Tibial nerve (tissue), 4 donors: ENCODE data around the gene BTBD7. TPM values are rescaled to one million over a fixed set of nuclear protein-coding genes. Genes with fewer than 3 reads are reported as not detected.

Experiments used
- DNase-seq, 2 donors: peaks; one replicate each; pipeline ENCODE4 v3.0.0-alpha.2; 2019; ENCODE audit warnings: low spot score in 2 of 2
- H3K27ac ChIP-seq, 4 donors: fragments of 200-600 bp; sonication (generic) in 3 of 4; one replicate each; pipeline ENCODE4 v1.5.1; 2017 to 2019; ENCODE audit warnings: mild to moderate bottlenecking in 1 of 4
- H3K27me3 ChIP-seq, 2 donors: fragments of 200-600 bp; sonication (generic) in 1 of 2; one replicate each; pipeline versions ENCODE4 v1.5.1 to v1.6.0; 2017 to 2019
- H3K36me3 ChIP-seq, 3 donors: fragments of 200-600 bp; sonication (generic); one replicate each; pipeline ENCODE4 v1.5.1; 2018 to 2019
- H3K4me1 ChIP-seq, 4 donors: fragments of 200-600 bp; sonication (generic) in 3 of 4; one replicate each; pipeline ENCODE4 v1.5.1; 2017 to 2019
- H3K4me3 ChIP-seq, 4 donors: fragments of 200-600 bp; sonication (generic) in 3 of 4; one replicate each; pipeline ENCODE4 v1.5.1; 2017 to 2019; ENCODE audit warnings: mild to moderate bottlenecking in 1 of 4, moderate library complexity in 1 of 4
- H3K9me3 ChIP-seq, 4 donors: fragments of 200-600 bp; sonication (generic) in 3 of 4; one replicate each; pipeline ENCODE4 v1.5.1; 2017 to 2019
- EP300 ChIP-seq, 2 donors: sonication (generic); formaldehyde crosslinking; IDR thresholded peaks; one replicate each; pipeline ENCODE4 v1.6.1; 2017; ENCODE audit warnings: antibody characterized with exemption in 2 of 2, mild to moderate bottlenecking in 1 of 2
- POLR2A ChIP-seq, 2 donors: fragments of 450-650 bp; IDR thresholded peaks; one replicate each; pipeline ENCODE4 v1.6.1; 2017; ENCODE audit warnings: antibody characterized with exemption in 2 of 2, mild to moderate bottlenecking in 2 of 2, moderate library complexity in 2 of 2
- WGBS, 2 donors: methylation state at CpG; one replicate each; pipeline ENCODE4 v1.1.5; 2018; 5-methylcytosine and 5-hydroxymethylcytosine counted together
- total RNA-seq, 4 donors: library from RNA; depleted of rRNA; stranded (reverse); fragments of >200 nt; gene quantifications; one replicate each; pipeline ENCODE4 v1.1.0, GENCODE V29; 2016
- TF ChIP-seq, protein P1 (sequence below), 5 experiments: fragments of 200-600 bp in 3 of 5; fragments of 450-650 bp in 2 of 5; sonication (generic) in 3 of 5; IDR thresholded peaks; one replicate each; pipeline ENCODE4 v1.5.1; 2016 to 2019; ENCODE audit warnings: antibody characterized with exemption in 5 of 5, mild to moderate bottlenecking in 3 of 5, moderate library complexity in 2 of 5

Gene BTBD7
- total RNA-seq, 4 donors from 2014 or later = 20.1 to 27.8 (median 23.2) TPM

DNA sequence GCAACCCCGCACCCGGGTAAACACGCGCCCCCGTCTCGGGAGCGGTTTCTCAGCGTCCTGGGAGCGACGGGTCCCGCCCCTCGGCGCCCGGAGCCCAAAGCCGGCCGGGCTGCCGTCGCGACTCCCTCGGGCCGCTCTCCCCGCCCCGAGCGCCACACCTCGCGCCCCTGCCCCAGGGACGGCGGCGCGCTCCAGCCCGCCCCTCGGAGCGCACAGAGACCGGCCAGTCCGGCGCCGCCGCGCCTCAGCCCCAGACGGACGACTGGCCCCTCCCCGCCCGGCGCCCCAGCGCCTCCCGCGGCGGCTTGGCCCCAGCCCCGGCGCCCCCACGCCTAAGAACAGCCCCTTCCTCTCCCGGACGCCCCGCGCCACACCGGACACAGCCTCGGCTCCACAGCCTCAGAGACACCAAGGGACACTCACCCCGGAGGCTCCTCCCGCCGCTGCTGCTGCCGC is 411 bp downstream of the BTBD7 start:
- TF ChIP-seq EP300 (IDR thresholded peaks at IDR 0.05) (no peak), POLR2A (IDR thresholded peaks at IDR 0.05) (no peak)
- TF ChIP-seq, protein P1, sequence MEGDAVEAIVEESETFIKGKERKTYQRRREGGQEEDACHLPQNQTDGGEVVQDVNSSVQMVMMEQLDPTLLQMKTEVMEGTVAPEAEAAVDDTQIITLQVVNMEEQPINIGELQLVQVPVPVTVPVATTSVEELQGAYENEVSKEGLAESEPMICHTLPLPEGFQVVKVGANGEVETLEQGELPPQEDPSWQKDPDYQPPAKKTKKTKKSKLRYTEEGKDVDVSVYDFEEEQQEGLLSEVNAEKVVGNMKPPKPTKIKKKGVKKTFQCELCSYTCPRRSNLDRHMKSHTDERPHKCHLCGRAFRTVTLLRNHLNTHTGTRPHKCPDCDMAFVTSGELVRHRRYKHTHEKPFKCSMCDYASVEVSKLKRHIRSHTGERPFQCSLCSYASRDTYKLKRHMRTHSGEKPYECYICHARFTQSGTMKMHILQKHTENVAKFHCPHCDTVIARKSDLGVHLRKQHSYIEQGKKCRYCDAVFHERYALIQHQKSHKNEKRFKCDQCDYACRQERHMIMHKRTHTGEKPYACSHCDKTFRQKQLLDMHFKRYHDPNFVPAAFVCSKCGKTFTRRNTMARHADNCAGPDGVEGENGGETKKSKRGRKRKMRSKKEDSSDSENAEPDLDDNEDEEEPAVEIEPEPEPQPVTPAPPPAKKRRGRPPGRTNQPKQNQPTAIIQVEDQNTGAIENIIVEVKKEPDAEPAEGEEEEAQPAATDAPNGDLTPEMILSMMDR (IDR thresholded peaks at IDR 0.05) = no peak

DNA sequence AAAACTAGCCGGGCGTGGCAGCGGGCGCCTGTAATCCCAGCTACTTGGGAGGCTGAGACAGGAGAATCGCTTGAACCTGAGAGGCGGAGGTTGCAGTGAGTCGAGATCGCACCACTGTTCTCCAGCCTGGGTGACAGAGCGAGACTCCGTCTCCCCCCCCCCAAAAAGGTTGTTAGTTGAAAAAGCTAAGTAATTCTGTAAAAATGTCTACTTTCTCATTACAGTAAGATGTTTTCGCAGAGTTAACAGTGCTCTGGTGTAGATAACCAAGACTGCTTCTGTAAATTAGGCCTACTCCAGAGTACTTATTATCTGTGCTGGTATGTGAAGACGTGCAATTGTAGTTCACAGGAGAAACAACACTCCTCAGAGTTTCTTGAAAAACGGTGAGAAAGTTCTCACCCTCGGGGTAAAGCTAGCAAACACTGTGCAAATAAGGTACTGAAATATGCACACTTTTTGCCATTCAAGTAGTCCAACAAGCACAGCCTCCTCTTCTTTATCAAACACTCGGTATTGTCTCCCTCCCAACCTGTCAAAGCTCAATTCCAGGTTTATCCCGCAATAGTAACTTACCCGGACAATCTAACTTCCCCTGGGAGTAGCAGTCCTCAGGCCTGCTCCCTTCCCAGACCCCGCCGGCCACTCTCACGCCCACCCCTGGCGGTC is 974 bp downstream of the BTBD7 start:
- Histone ChIP-seq H3K4me3 (peak overlapping the region; percentile 74 to 89 (median 82)), H3K36me3 (peaks cover 0 to under 1% (median 0%) of the 10 kb centered on the region in 3 donors), H3K27ac (peak overlapping the region; percentile 86 to 97 (median 90)), H3K27me3 (no peaks in the 10 kb centered on the region), H3K4me1 (peaks cover 0 to 39% (median 26%) of the 10 kb centered on the region in 4 donors), H3K9me3 (no peaks in the 10 kb centered on the region)
- 31 to 36% methylated on average over 21 of the region's 21 CpGs for WGBS, 2 donors
- TF ChIP-seq EP300 (IDR thresholded peaks at IDR 0.05) = peak in 1 of 2 donors; percentile 15
- TF ChIP-seq, protein P1 (IDR thresholded peaks at IDR 0.05) = no peak
- DNase-seq = no peak

More for the DNA sequence above, 411 bp downstream of the BTBD7 start:
- peak in 1 of 2 donors; percentile 14 for DNase-seq
- Histone ChIP-seq H3K4me1 (peaks cover 0 to 39% (median 25%) of the 10 kb centered on the region in 4 donors), H3K27me3 (no peaks in the 10 kb centered on the region), H3K36me3 (peaks cover 0 to 6% (median 0%) of the 10 kb centered on the region in 3 donors), H3K9me3 (peaks cover 0 to 4% (median 0%) of the 10 kb centered on the region in 4 donors), H3K27ac (peak overlapping the region; percentile 86 to 97 (median 90)), H3K4me3 (peak overlapping the region; percentile 74 to 89 (median 82))
- 2 to 3% methylated on average over 10 to 59 of the region's 61 CpGs for WGBS, 2 donors

DNA sequence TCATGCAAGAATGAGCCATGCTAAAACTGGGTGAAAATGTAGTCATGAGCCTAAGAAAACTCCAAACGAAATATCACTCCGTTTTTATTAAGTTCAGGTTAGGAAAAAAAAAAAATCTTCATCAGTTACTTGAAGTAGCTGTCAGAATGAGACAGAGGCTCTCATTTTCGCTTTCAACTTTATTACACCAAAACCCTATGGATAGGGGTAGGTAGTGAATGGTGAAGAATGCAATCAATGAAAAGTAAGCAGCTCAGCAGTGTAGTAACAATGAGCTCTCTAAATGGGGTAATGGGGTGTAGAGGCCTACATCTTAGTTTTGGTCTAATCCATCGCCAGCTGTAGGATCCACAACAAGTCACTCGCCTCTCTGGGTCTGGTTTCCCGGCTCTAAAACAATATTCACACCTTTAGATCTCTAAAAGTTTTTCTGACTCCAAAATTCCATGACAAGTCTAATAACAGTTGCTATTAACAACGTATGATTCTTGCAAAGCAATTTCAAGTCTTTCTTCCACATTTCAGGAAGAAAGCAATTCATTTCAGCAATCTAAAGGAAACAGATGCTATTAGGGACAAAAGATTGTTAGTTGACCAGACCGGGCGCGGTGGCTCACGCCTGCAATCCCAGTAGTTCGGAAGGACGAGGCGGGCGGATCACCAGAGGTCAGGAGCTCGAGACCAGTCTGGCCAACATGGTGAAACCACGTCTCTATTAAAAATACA is 1.7 kb downstream of the BTBD7 start:
- DNase-seq = no peak
- Histone ChIP-seq H3K4me3 (peak overlapping the region; percentile 74 to 89 (median 82)), H3K9me3 (no peaks in the 10 kb centered on the region), H3K27me3 (no peaks in the 10 kb centered on the region), H3K4me1 (peaks cover 0 to 39% (median 26%) of the 10 kb centered on the region in 4 donors), H3K27ac (peak overlapping the region in 3 of 4 donors; percentile 86 to 97 (median 94)), H3K36me3 (no peaks in the 10 kb centered on the region)
- TF ChIP-seq EP300 (IDR thresholded peaks at IDR 0.05) = peak in 1 of 2 donors; percentile 18
- no peak for TF ChIP-seq POLR2A (IDR thresholded peaks at IDR 0.05)
- WGBS, 2 donors = 46 to 53% methylated on average over 17 of the region's 17 CpGs

DNA sequence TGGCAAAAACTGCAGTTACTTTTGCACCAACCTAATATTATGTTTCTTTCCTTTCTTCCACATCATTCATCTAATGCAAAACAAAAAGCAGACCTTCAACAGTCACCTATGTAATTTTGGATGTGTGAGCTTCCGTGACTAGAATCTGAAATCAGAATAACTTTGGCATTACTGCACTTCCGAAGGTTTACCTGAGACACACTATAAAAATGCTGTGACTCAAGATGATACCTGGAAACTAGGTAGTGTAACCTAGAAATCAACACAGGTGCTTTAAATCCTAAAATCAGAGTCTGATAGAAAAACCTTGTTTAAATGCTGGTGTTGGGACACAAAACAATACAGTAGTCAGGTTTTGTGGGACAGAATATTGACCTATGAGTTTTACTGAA is 2.2 kb downstream of the BTBD7 start:
- no peak for DNase-seq
- TF ChIP-seq, protein P1 (IDR thresholded peaks at IDR 0.05) = no peak
- TF ChIP-seq POLR2A (IDR thresholded peaks at IDR 0.05) (no peak), EP300 (IDR thresholded peaks at IDR 0.05) (no peak)
- H3K4me1 ChIP-seq = peaks cover 0 to 39% (median 26%) of the 10 kb centered on the region in 4 donors
- H3K36me3 ChIP-seq = no peaks in the 10 kb centered on the region
- no peaks in the 10 kb centered on the region for H3K27me3 ChIP-seq
- no peaks in the 10 kb centered on the region for H3K9me3 ChIP-seq
- H3K27ac ChIP-seq = peak overlapping the region in 2 of 4 donors; percentile 11 to 94
- H3K4me3 ChIP-seq = no peak overlapping the region
- WGBS, 2 donors = 92 to 97% methylated on average over 2 of the region's 2 CpGs

DNA sequence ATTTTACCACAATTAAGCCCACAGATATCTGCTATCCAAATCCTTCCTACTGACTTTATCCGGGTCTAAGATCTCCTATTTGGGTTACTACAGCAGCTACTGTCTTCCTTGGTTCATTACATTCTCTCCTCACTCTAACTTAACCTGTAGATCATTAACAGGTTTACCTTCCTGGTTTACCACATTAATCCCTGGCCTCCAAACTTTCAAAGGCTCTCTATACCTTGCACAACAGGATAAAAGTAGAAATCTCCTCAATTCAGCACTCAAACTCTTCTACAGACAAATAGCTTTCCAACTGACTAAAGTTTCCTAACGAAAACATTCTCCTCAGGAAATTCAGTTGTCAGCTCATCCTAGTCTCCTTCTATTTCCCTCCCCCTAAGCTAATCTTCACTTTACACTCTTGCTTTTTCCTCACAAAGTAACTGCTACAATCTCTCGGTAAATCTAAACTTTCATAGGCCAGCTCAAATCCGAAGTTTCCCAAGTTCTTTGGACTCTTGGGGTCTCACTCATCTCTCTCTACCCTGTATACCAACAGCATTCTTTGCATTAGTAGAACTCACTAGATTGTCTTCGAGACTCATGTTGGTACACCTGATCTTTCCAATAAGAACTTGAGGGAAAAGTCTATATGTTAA is 2.7 kb downstream of the BTBD7 start:
- Histone ChIP-seq H3K36me3 (no peaks in the 10 kb centered on the region), H3K4me1 (peaks cover 0 to 39% (median 26%) of the 10 kb centered on the region in 4 donors), H3K4me3 (no peak overlapping the region), H3K27ac (peak overlapping the region in 1 of 4 donors; percentile 0), H3K27me3 (no peaks in the 10 kb centered on the region), H3K9me3 (no peaks in the 10 kb centered on the region)
- 74 to 79% methylated on average over 5 of the region's 5 CpGs for WGBS, 2 donors
- no peak for DNase-seq
- TF ChIP-seq, protein P1 (IDR thresholded peaks at IDR 0.05) = no peak
- no peak for TF ChIP-seq EP300 (IDR thresholded peaks at IDR 0.05)
- TF ChIP-seq POLR2A (IDR thresholded peaks at IDR 0.05) = no peak
